Ecto neural progenitor cell (in vitro differentiated cells): ENCODE results near the gene LRP1B.
"Not testable (repeated sequence)": the region's sequence is repeated elsewhere in the genome, so short reads cannot be mapped to it uniquely, and the experiment has no call there.

Source experiments
- DNase-seq: peaks from one replicate; pipeline ENCODE4 v3.0.0-alpha.2; 2018; ENCODE audit warnings: low spot score

LRP1B gene

DNA sequence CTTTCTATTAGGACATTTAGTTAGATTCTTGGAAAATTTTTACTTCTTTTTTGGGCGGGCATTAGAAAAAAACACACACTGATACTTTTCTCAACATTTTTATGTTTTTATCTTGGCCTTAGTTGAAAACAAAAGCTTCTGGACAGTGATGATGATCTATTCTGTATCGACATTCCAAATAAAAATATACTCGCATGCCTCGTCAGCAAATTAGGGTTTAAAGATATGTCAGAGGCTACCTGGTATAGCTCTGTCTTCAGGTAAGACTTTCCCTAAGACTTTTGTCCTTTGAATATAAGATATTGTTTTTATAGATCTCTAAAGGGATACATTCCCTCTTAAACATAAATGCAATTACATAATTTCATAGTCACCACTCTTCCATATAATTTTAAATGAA, 816.8 kb downstream of the LRP1B start:
- DNase-seq: no peak

GRCh38 chr2:141311430-141311829, 819.4 kb downstream of the LRP1B start:
- no peak for DNase-seq

- DNase-seq: no peak
These were observed 824.4 kb downstream of the LRP1B start for GRCh38 chr2:141306368-141306767.

DNA sequence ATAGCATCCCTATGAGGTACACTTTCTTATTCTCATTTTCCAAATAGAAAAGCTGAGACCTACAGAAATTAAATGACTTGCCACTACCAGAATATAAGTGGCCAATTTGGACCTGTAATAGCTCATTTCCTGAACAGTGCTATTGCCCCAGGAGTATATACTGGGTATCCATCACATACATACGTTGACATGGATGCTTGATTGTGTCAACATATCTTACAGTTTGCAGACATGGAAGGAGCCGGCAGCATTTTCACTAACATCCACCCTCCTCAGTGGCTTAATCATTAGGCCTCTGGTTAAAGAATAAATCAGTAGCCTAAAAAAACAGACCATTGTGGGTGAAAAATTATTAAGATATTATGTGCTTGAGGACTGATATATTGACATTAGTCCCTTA, 829.3 kb downstream of the LRP1B start:
- no peak for DNase-seq

GRCh38 chr2:141280037-141280436, 850.8 kb downstream of the LRP1B start:
- no peak for DNase-seq

DNA sequence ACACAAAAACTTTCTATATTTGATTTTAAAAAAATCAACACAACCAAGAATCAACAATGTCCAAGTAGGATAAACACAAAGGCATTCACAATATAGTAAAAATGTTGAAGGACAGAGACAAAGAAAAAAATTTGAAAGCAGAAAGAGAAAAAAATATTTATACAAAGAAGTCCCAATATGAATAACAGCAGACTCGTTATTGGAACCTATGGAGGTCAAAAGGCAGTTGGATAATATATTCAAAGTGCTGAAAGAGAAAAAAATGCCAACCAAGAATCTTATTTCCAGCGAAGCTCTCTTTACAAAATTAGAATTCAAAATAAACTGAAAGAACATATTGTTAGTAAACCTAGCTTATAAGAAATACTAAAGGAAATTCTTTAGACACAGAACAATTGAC, 859.5 kb downstream of the LRP1B start:
- no peak for DNase-seq

GRCh38 chr2:141264848-141265247, 866.0 kb downstream of the LRP1B start:
- no peak for DNase-seq

- no peak for DNase-seq
These were observed 869.9 kb downstream of the LRP1B start for GRCh38 chr2:141260911-141261310.

DNA sequence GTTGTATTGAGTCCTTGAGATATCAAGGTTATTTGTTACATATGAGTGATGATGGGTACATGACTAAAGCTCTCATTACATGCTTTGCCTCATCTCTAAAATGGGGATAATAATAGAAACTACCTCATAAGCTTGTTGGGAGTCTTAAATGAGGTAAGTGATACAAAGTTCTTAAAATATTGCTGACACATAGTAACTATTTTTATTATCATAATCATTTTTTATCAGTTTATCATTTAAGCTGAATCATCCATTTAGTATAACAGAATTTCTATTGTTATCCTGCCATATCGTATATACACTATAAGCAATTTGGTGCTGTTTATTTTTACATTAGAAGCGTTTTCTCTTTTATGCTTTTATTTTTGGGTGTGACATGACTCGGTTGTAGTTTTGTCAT, 871.1 kb downstream of the LRP1B start:
- no peak for DNase-seq

- DNase-seq: no peak
These were observed 888.8 kb downstream of the LRP1B start for GRCh38 chr2:141242008-141242407.

- no peak for DNase-seq
These were observed 904.3 kb downstream of the LRP1B start for GRCh38 chr2:141226560-141226959.

DNA sequence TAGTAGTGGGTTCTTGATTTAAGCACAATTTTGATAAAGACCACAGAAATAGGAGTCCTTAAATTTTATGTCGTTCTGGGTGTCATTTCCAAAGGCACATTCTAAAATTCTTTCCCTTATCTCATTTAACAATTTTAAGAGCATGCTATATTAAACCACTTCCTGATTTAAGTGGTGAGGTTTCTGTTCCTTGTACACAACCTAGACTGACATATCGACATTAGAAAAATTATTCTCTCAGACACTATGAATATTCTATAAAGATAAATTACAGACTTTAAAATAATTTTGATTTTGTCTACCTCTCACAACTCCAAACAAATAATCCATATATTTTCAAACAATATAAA, 923.8 kb downstream of the LRP1B start:
- no peak for DNase-seq

DNA sequence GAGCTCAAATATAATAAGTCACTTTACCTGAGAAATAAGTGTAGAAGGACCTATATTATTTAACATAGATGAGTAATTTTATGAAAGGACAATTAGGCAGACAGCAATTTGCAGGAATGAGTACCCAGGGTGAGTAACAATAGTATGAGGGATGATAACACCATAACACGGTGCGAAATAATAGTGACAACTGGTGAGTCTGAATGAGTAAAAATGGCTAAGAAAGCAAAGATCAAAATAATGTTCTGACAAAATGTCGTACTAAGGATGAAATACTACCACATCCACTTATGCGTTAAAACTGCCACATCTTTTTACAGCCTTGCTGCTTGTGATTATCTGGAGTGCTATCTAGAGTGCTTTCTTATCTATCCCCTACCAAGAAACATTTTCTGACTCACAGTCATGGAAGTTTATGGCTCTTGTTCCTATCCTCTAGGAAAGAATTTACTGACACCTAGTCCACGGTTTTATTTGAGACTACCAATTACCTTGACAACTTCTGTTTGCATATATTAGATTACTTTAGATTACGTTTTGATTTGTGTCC, 929.7 kb downstream of the LRP1B start:
- no peak for DNase-seq

GRCh38 chr2:141200191-141200590, 930.6 kb downstream of the LRP1B start:
- no peak for DNase-seq

DNA sequence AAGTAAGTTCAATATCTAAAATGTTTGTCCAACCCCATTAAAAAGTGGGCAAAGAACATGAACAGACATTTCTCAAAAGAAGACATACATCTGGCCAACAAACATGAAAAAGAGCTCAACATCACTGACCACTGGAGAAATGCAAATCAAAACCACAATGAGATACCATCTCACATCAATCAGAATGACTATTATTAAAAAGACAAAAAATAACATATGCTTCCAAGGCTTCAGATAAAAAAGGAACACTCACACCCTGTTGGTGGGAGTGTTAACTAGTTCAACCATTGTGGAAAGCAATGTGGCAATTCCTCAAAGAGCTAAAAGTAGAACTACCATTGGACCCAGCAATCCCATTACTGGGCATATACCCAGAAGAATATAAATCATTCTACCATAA, 931.1 kb downstream of the LRP1B start:
- DNase-seq: no peak

GRCh38 chr2:141195087-141195486, 935.7 kb downstream of the LRP1B start:
- DNase-seq: no peak

- no peak for DNase-seq
These were observed 943.8 kb downstream of the LRP1B start for GRCh38 chr2:141187075-141187439.

DNA sequence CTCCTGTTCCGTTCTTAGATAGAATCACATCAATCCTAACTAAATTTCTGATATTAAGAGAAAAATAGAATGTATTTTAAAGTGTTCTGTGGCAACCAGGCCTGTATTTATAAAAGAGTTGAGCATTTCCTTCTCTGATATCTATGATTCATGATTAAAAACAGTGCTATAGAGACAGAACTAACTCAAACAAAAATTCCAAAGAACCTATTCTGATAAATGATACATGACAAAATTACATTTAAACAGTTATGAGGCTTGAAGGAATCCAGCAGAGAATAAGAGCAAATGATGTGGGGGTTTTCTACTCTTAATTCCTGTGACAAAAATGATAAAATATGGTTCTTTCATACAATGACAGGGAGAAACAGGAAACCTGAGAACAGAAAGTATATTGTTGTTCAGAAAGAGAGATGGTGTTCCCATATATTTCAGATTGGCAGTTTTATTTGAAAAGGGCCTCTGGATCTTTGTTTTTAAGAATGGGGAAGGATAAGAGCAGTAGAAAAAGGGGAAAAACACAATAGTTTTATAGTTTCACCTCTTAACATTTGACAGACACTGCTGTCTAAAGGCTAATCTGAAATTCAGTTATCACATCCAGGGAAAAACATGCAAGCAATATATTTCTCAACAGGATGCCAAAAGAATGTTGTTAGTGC, 944.3 kb downstream of the LRP1B start:
- DNase-seq: no peak

DNA sequence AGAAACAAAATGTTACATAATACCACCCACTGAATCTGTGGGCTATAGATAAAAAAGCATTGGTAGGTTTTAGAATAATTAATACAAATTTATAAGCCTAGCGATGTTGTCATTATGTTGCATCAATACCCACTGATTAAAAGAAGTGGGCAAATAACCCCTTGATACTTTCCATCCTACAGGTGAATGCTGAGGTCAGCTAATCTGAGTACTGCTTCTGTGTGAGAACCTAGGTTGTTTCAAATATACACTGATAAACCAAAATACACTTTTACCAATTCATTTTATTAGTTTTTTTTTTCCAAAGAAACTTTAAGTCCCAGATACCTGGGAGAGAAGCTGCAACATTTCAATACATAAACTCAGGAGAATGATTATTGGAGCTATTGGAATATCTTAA, 948.6 kb downstream of the LRP1B start:
- no peak for DNase-seq

DNA sequence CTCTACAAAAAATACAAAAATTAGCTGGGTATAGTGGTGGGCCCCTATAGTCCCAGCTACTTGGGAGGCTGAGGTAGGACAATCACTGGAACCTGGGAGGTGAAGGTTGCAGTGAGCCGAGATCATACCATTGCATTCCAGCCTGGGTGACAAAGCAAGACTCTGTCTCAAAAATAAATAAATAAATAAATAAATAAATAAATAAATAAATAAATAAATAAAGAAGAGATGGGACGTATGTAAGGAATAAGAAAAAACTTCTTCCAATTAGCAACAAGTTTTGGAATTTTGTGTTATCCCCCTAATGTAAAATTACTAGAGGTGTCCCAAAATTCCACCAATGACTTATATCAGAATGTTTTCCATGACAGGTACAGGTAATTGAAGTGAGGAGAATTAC, 961.7 kb downstream of the LRP1B start:
- DNase-seq: not testable (repeated sequence)

GRCh38 chr2:141162314-141162713, 968.5 kb downstream of the LRP1B start:
- no peak for DNase-seq

GRCh38 chr2:141151611-141152286, 979.1 kb downstream of the LRP1B start:
- no peak for DNase-seq

DNA sequence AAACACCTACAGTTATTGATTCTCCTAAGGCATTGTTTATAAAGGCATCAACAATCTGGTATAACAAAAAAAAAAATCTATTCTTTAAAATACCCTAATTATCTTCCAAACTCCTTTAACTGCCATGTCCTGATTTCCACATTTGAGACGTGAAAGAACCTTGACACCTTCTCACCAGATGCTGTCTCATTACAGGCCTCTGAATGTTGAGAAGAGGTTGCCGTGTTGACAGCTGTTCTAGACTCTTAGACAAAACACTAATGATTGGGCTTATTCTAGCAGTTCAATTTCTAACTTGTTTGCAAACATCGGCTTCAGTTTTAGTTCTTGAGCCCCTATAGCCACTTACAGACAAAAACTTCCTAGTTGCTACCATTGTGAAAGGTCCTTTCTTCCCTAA, 988.8 kb downstream of the LRP1B start:
- no peak for DNase-seq

GRCh38 chr2:141137122-141137693, 993.6 kb downstream of the LRP1B start:
- no peak for DNase-seq
